IMR-90 (cell line): Measurements from ENCODE around the gene RNF112. TPM values are rescaled to one million over a fixed set of nuclear protein-coding genes. Genes with fewer than 3 reads are reported as not detected.

ENCODE experiments used
- ATAC-seq: fragments of 200-7000 bp; cut with Tn5 transposase; 2 replicates; pipeline ENCODE4 v1.9.1; 2020; ENCODE audit warnings: low read depth, mild to moderate bottlenecking, moderate library complexity
- BruUV-seq: library from RNA; stranded (reverse); fragments of 400-500 nt; replicated peaks from 2 replicates; lab custom pipeline; 2021; lab: Mats Ljungman, UMichigan
- CTCF ChIA-PET: fragments of 300-600 bp; formaldehyde crosslinking; extraction: SDS; loops from one replicate; lab custom pipeline; 2021; ENCODE audit warnings: antibody characterized with exemption; lab: Yijun Ruan, JAX
- POLR2A ChIA-PET: fragments of 300-600 bp; sonication (Branson Sonifier 250); formaldehyde crosslinking; loops from one replicate; lab custom pipeline; 2022; ENCODE audit warnings: antibody characterized with exemption; ENCODE audit not compliant: unreplicated experiment; lab: Charles Lee
- DNase-seq: peaks from one replicate; pipeline ENCODE4 v3.0.0; 2013
- H2AFZ ChIP-seq: replicated peaks from 2 replicates; pipeline ENCODE3; 2013; ENCODE audit warnings: low read length, mild to moderate bottlenecking; ENCODE audit not compliant: poor library complexity
- H2AK5ac ChIP-seq: 2 replicates; pipeline ENCODE4 v1.6.1; 2013; ENCODE audit warnings: low read depth, low read length, inconsistent platforms
- H2AK9ac ChIP-seq: replicated peaks from 2 replicates; pipeline ENCODE3; 2013; ENCODE audit warnings: mild to moderate bottlenecking, low read depth, low read length, moderate library complexity; ENCODE audit not compliant: poor library complexity
- H2BK120ac ChIP-seq: 2 replicates; pipeline ENCODE4 v1.6.1; 2013; ENCODE audit warnings: low read depth, low read length, inconsistent platforms
- H2BK15ac ChIP-seq: 3 replicates; pipeline ENCODE4 v1.6.1; 2013; ENCODE audit warnings: low read depth, low read length, inconsistent platforms
- H2BK20ac ChIP-seq: 2 replicates; pipeline ENCODE4 v1.6.1; 2013; ENCODE audit warnings: low read depth, mild to moderate bottlenecking, inconsistent platforms, low read length, moderate library complexity
- H2BK5ac ChIP-seq: 2 replicates; pipeline ENCODE4 v1.6.1; 2013; ENCODE audit warnings: mild to moderate bottlenecking, low read depth, low read length, inconsistent platforms; ENCODE audit not compliant: poor library complexity, severe bottlenecking
- H3K14ac ChIP-seq: replicated peaks from 2 replicates; pipeline ENCODE4 v1.6.1; 2013; ENCODE audit warnings: low read depth, low read length, inconsistent platforms
- H3K18ac ChIP-seq: 2 replicates; pipeline ENCODE4 v1.6.1; 2013; ENCODE audit warnings: low read depth, low read length, control low read depth
- H3K23ac ChIP-seq: 2 replicates; pipeline ENCODE4 v1.6.1; 2013; ENCODE audit warnings: low read depth, low read length, inconsistent platforms
- H3K27ac ChIP-seq: 2 replicates; pipeline ENCODE4 v1.5.1; 2013; ENCODE audit warnings: mild to moderate bottlenecking, control low read depth, low read length; ENCODE audit not compliant: insufficient read depth
- H3K27me3 ChIP-seq: 2 replicates; pipeline ENCODE4 v1.6.1; 2013; ENCODE audit warnings: low read length; ENCODE audit not compliant: control insufficient read depth, insufficient read depth
- H3K36me3 ChIP-seq: 2 replicates; pipeline ENCODE4 v1.6.1; 2013; ENCODE audit warnings: low read length, mixed read lengths; ENCODE audit not compliant: control insufficient read depth, insufficient read depth
- H3K4ac ChIP-seq: 2 replicates; pipeline ENCODE4 v1.6.1; 2013; ENCODE audit warnings: low read depth, low read length, inconsistent platforms
- H3K4me1 ChIP-seq: 2 replicates; pipeline ENCODE4 v1.6.1; 2013; ENCODE audit warnings: low read length, mixed read lengths; ENCODE audit not compliant: control insufficient read depth, insufficient read depth
- H3K4me2 ChIP-seq: 2 replicates; pipeline ENCODE4 v1.6.1; 2013; ENCODE audit warnings: low read depth, mild to moderate bottlenecking, control low read depth, low read length, moderate library complexity
- H3K4me3 ChIP-seq: 2 replicates; pipeline ENCODE4 v1.5.1; 2013; ENCODE audit warnings: low read depth, mild to moderate bottlenecking, control low read depth, low read length, moderate library complexity; ENCODE audit not compliant: insufficient read depth
- H3K56ac ChIP-seq: 2 replicates; pipeline ENCODE4 v1.6.1; 2013; ENCODE audit warnings: low read length, inconsistent platforms; ENCODE audit not compliant: insufficient read depth; ENCODE audit errors: extremely low read depth
- H3K79me1 ChIP-seq, 2 experiments: 2 replicates each; pipeline ENCODE4 v1.6.1; 2013; ENCODE audit warnings: low read length in 2 of 2, inconsistent platforms in 1 of 2, low read depth in 1 of 2
- H3K9ac ChIP-seq: 2 replicates; pipeline ENCODE4 v1.6.1; 2013; ENCODE audit warnings: low read depth, low read length, control low read depth
- H3K9me1 ChIP-seq: 2 replicates; pipeline ENCODE4 v1.6.1; 2013; ENCODE audit warnings: low read length, inconsistent platforms; ENCODE audit not compliant: insufficient read depth
- H3K9me3 ChIP-seq: 2 replicates; pipeline ENCODE4 v1.6.1; 2013; ENCODE audit warnings: low read length; ENCODE audit not compliant: control insufficient read depth, insufficient read depth
- H4K20me1 ChIP-seq: 2 replicates; pipeline ENCODE4 v1.6.1; 2013; ENCODE audit warnings: low read length, inconsistent platforms; ENCODE audit not compliant: insufficient read depth
- H4K5ac ChIP-seq: 2 replicates; pipeline ENCODE4 v1.6.1; 2013; ENCODE audit warnings: mild to moderate bottlenecking, low read depth, low read length, control low read depth
- H4K8ac ChIP-seq, 2 experiments: 2 replicates each; pipeline ENCODE4 v1.6.1; 2013; ENCODE audit warnings: low read depth in 2 of 2, low read length in 2 of 2, control low read depth in 1 of 2, inconsistent platforms in 1 of 2
- H4K91ac ChIP-seq: 2 replicates; pipeline ENCODE4 v1.6.1; 2013; ENCODE audit warnings: low read depth, low read length, inconsistent platforms; ENCODE audit not compliant: insufficient read depth
- BHLHE40 ChIP-seq: fragments of 150-350 bp; IDR thresholded peaks from 2 replicates; pipeline ENCODE4 v1.6.1; 2016; ENCODE audit warnings: mild to moderate bottlenecking, low read depth, low read length
- CEBPB ChIP-seq: IDR thresholded peaks from 2 replicates; pipeline ENCODE4 v1.6.1; 2012; ENCODE audit warnings: low read depth, low read length, improper control_type of control experiment
- CHD1 ChIP-seq: IDR thresholded peaks from 2 replicates; pipeline ENCODE4 v1.6.1; 2012; ENCODE audit warnings: low read depth, low read length, improper control_type of control experiment
- MAFK ChIP-seq: IDR thresholded peaks from 2 replicates; pipeline ENCODE4 v1.6.1; 2012; ENCODE audit warnings: low read depth, low read length, improper control_type of control experiment
- RFX5 ChIP-seq: IDR thresholded peaks from 2 replicates; pipeline ENCODE4 v1.8.0; 2012; ENCODE audit warnings: low read depth, mild to moderate bottlenecking, low read length, moderate library complexity
- SMC3 ChIP-seq: fragments of 150-350 bp; IDR thresholded peaks from 2 replicates; pipeline ENCODE4 v1.6.1; 2016; ENCODE audit warnings: low read depth, mild to moderate bottlenecking, antibody characterized with exemption, low read length, moderate library complexity
- dilution Hi-C: fragments of 300-500 bp; cut with HindIII; formaldehyde crosslinking; loops from one replicate; pipeline ENCODE4 v1.14.3; 2018; ENCODE audit warnings: low sequenced_read_pairs; ENCODE audit not compliant: unreplicated experiment
- in situ Hi-C: fragments of 300-500 bp; cut with MboI; formaldehyde crosslinking; loops from 3 replicates; pipeline ENCODE4 v1.14.3; 2019; ENCODE audit warnings: low sequenced_read_pairs, inconsistent platforms, mixed read lengths
- intact Hi-C: fragments of 100-400 bp; cut with micrococcal nuclease; formaldehyde crosslinking; loops from 2 replicates; pipeline ENCODE4 v1.10.0; 2022
- polyA plus RNA-seq, 3 experiments: library from polyadenylated mRNA; depleted of rRNA; stranded (reverse); fragments of >200 nt; gene quantifications; 2 replicates each; pipeline ENCODE4 v1.2.3, GENCODE V29; 2012; ENCODE audit warnings: low replicate concordance in 1 of 3
- total RNA-seq: library from RNA; depleted of rRNA; stranded (reverse); fragments of >200 nt; gene quantifications from 2 replicates; pipeline ENCODE4 v1.2.3, GENCODE V29; 2012
- TF ChIP-seq, protein P1 (sequence below): fragments of 150-350 bp; IDR thresholded peaks from 2 replicates; pipeline ENCODE4 v1.6.1; 2017; ENCODE audit warnings: mild to moderate bottlenecking, antibody characterized with exemption, low read length, low read depth
- TF ChIP-seq, protein P2 (sequence below): conservative IDR thresholded peaks from 2 replicates; pipeline ENCODE4 v1.5.1; 2012; ENCODE audit warnings: mild to moderate bottlenecking, low read depth, low read length, improper control_type of control experiment

RNF112 gene
- total and polyA plus RNA-seq, 2 of the 4 experiments (the other 2 are of a cell fraction): 2.5 to 5.7 TPM

- Histone ChIP-seq H2AK9ac (no peak overlapping the region), H3K9me3 (no peaks in the 10 kb centered on the region), H4K20me1 (no peaks in the 10 kb centered on the region), H2BK20ac (no peak overlapping the region), H2AK5ac (no peak overlapping the region), H4K5ac (no peak overlapping the region), H4K91ac (no peak overlapping the region), H3K4me2 (no peak overlapping the region), H2BK15ac (no peak overlapping the region), H3K4me3 (no peak overlapping the region), H3K23ac (no peak overlapping the region), H2AFZ (no peak overlapping the region), H3K56ac (no peak overlapping the region), H3K9me1 (no peaks in the 10 kb centered on the region), H3K9ac (no peak overlapping the region), H3K14ac (no peak overlapping the region), H3K27me3 (peaks cover 15% of the 10 kb centered on the region), H3K4me1 (peaks cover 4% of the 10 kb centered on the region; the same call in 1 of the 2 replicates), H3K4ac (no peak overlapping the region), H2BK120ac (no peak overlapping the region), H3K18ac (no peak overlapping the region), H3K79me1 (no peaks in the 10 kb centered on the region), H2BK5ac (no peak overlapping the region), H3K27ac (no peak overlapping the region), H4K8ac (no peak overlapping the region), H3K36me3 (no peaks in the 10 kb centered on the region)
- ATAC-seq: no peak
- POLR2A ChIA-PET: no interaction called here
- DNase-seq: no peak
- BruUV-seq: no TSS peak
- dilution Hi-C loops (no loop called here), intact Hi-C loops (no loop called here), in situ Hi-C loops (no loop called here)
- no peak for TF ChIP-seq CEBPB
- TF ChIP-seq MAFK: no peak
- TF ChIP-seq, protein P1, sequence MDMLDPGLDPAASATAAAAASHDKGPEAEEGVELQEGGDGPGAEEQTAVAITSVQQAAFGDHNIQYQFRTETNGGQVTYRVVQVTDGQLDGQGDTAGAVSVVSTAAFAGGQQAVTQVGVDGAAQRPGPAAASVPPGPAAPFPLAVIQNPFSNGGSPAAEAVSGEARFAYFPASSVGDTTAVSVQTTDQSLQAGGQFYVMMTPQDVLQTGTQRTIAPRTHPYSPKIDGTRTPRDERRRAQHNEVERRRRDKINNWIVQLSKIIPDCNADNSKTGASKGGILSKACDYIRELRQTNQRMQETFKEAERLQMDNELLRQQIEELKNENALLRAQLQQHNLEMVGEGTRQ: no peak
- no peak for TF ChIP-seq SMC3
- no peak for TF ChIP-seq BHLHE40
- TF ChIP-seq, protein P2, sequence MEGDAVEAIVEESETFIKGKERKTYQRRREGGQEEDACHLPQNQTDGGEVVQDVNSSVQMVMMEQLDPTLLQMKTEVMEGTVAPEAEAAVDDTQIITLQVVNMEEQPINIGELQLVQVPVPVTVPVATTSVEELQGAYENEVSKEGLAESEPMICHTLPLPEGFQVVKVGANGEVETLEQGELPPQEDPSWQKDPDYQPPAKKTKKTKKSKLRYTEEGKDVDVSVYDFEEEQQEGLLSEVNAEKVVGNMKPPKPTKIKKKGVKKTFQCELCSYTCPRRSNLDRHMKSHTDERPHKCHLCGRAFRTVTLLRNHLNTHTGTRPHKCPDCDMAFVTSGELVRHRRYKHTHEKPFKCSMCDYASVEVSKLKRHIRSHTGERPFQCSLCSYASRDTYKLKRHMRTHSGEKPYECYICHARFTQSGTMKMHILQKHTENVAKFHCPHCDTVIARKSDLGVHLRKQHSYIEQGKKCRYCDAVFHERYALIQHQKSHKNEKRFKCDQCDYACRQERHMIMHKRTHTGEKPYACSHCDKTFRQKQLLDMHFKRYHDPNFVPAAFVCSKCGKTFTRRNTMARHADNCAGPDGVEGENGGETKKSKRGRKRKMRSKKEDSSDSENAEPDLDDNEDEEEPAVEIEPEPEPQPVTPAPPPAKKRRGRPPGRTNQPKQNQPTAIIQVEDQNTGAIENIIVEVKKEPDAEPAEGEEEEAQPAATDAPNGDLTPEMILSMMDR: no peak
- no peak for TF ChIP-seq CHD1
- TF ChIP-seq RFX5: no peak
- CTCF ChIA-PET: no interaction called here
Observed at GRCh38 chr17:19461116-19461515, 50.1 kb downstream of the RNF112 start.
